Endothelial cell of umbilical vein (primary cell): ENCODE data around the gene SOX14.

Experiments
- EZH2 ChIP-seq: IDR thresholded peaks from 2 replicates; pipeline ENCODE4 v1.6.1; 2012; ENCODE audit warnings: borderline replicate concordance, low read depth, mild to moderate bottlenecking, moderate library complexity, low read length, inconsistent platforms; ENCODE audit not compliant: severe bottlenecking
- FOS ChIP-seq: IDR thresholded peaks from 2 replicates; pipeline ENCODE4 v1.6.1; 2011; ENCODE audit warnings: mild to moderate bottlenecking, low read length, moderate library complexity, borderline replicate concordance; ENCODE audit not compliant: insufficient read depth
- GATA2 ChIP-seq: IDR thresholded peaks from 2 replicates; pipeline ENCODE4 v1.7.0; 2011; ENCODE audit warnings: low read depth, mild to moderate bottlenecking, moderate library complexity, mixed read lengths, low read length; ENCODE audit not compliant: insufficient read length, insufficient read depth
- JUN ChIP-seq: IDR thresholded peaks from 2 replicates; pipeline ENCODE4 v1.6.1; 2011; ENCODE audit warnings: borderline replicate concordance, low read depth; ENCODE audit not compliant: insufficient read length, insufficient read depth
- MYC ChIP-seq: IDR thresholded peaks from one replicate; pipeline ENCODE4 v1.6.1; 2011; ENCODE audit warnings: mild to moderate bottlenecking, low read depth, low read length
- POLR2A ChIP-seq: IDR thresholded peaks from 2 replicates; pipeline ENCODE4 v1.6.1; 2012; ENCODE audit warnings: low read depth, mild to moderate bottlenecking, control low read depth, low read length
- POLR2AphosphoS5 ChIP-seq: IDR thresholded peaks from 2 replicates; pipeline ENCODE4 v1.6.1; 2012; ENCODE audit warnings: low read depth, mild to moderate bottlenecking, control low read depth, low read length, moderate library complexity; ENCODE audit not compliant: insufficient read depth
- TF ChIP-seq, protein P1 (sequence below), 2 donors: IDR thresholded peaks; 1 replicate in 1 of 2; 2 replicates in 1 of 2; pipeline ENCODE4 v1.5.1; 2011; ENCODE audit warnings: low read length in 2 of 2, mild to moderate bottlenecking in 2 of 2, moderate library complexity in 2 of 2, control low read depth in 1 of 2, inconsistent platforms in 1 of 2, low read depth in 1 of 2; ENCODE audit not compliant: insufficient read depth in 1 of 2; ENCODE audit errors: extremely low read depth in 1 of 2
- TF ChIP-seq, protein P2 (sequence below): IDR thresholded peaks from 2 replicates; pipeline ENCODE4 v1.6.1; 2011; ENCODE audit not compliant: insufficient read depth, insufficient read length

DNA sequence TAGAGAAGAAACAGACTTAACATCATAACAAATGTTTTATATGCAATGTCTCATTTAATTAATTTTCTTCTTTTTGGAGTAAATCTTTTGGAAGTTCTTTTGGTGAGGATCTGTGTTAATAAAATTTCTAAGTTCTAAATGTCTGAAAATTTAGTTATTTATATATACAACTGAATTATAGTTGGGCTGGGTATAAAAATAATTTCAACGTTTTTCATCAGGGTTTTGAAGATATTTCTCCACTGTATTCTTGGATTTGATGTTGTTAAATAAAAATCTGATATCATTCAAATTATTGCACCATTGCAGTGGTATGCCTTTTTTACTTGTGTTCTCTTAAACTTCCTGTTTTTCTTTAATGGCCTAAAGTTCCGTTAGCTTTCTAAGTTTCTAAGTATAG lies 26.9 kb upstream of the SOX14 start:
- TF ChIP-seq POLR2A = no peak
- TF ChIP-seq POLR2AphosphoS5 = no peak
- TF ChIP-seq, protein P1, sequence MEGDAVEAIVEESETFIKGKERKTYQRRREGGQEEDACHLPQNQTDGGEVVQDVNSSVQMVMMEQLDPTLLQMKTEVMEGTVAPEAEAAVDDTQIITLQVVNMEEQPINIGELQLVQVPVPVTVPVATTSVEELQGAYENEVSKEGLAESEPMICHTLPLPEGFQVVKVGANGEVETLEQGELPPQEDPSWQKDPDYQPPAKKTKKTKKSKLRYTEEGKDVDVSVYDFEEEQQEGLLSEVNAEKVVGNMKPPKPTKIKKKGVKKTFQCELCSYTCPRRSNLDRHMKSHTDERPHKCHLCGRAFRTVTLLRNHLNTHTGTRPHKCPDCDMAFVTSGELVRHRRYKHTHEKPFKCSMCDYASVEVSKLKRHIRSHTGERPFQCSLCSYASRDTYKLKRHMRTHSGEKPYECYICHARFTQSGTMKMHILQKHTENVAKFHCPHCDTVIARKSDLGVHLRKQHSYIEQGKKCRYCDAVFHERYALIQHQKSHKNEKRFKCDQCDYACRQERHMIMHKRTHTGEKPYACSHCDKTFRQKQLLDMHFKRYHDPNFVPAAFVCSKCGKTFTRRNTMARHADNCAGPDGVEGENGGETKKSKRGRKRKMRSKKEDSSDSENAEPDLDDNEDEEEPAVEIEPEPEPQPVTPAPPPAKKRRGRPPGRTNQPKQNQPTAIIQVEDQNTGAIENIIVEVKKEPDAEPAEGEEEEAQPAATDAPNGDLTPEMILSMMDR (IDR thresholded peaks at IDR 0.05; ENCODE audit: extremely low read depth in 1 of 2, insufficient read depth in 1 of 2, low read depth in 1 of 2, low read length in 2 of 2) = no peak
- no peak for TF ChIP-seq JUN
- no peak for TF ChIP-seq EZH2
- TF ChIP-seq, protein P2, sequence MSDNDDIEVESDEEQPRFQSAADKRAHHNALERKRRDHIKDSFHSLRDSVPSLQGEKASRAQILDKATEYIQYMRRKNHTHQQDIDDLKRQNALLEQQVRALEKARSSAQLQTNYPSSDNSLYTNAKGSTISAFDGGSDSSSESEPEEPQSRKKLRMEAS = no peak
- no peak for TF ChIP-seq FOS
- no peak for TF ChIP-seq MYC
- TF ChIP-seq GATA2 = no peak
